GM18868 (cell line): ENCODE data around the gene RAB3A.

Source experiments
- ATAC-seq: cut with Tn5 transposase; IDR thresholded peaks from one replicate; pipeline ENCODE4 v1.9.1; 2021; ENCODE audit warnings: mild to moderate bottlenecking, moderate library complexity; ENCODE audit not compliant: unreplicated experiment

RAB3A gene

GRCh38 chr19:18152817-18153555 lies 50.9 kb downstream of the RAB3A start, which contains the start of gene PIK3R2:
Gene PIK3R2, plus strand, starts transcription at chr19:18153163. Its CDS starts 2,717 bp downstream, at chr19:18155880.
- ATAC-seq = peak; percentile 78

- ATAC-seq = peak; percentile 57
Measured at GRCh38 chr19:18152442-18152816, 51.4 kb downstream of the RAB3A start.

GRCh38 chr19:18150776-18151624 lies 52.8 kb downstream of the RAB3A start:
- ATAC-seq = no peak

GRCh38 chr19:18149596-18149975 lies 54.3 kb downstream of the RAB3A start:
- no peak for ATAC-seq

- ATAC-seq = no peak
Measured at GRCh38 chr19:18147396-18147795, 56.4 kb downstream of the RAB3A start.
